NCI-H1105 (cell line): ENCODE results near the gene FAM163B.

Source experiments
- DNase-seq: peaks from one replicate; lab custom pipeline; 2025; lab: John Stamatoyannopoulos, UW

FAM163B gene

GRCh38 chr9:133609311-133610098, at the start of gene FAM163B:
FAM163B (minus strand) TSS chr9:133609389; CDS start chr9:133580223, 29,166 bp downstream.
- DNase-seq, result no peak

- DNase-seq, result peak; percentile 95
These were observed 48.0 kb upstream of the FAM163B start for GRCh38 chr9:133657120-133657661.

GRCh38 chr9:133656211-133657119, 47.3 kb upstream of the FAM163B start:
- no peak for DNase-seq

GRCh38 chr9:133655701-133656100, 46.5 kb upstream of the FAM163B start:
- DNase-seq, result no peak

GRCh38 chr9:133654736-133655657, 45.8 kb upstream of the FAM163B start:
- DNase-seq, result no peak

GRCh38 chr9:133653638-133654037, 44.4 kb upstream of the FAM163B start:
- DNase-seq, result peak; percentile 62

GRCh38 chr9:133650026-133650425, 40.8 kb upstream of the FAM163B start:
- no peak for DNase-seq

- no peak for DNase-seq
These were observed 40.0 kb upstream of the FAM163B start for GRCh38 chr9:133649194-133649593.

- no peak for DNase-seq
These were observed 38.7 kb upstream of the FAM163B start for GRCh38 chr9:133647765-133648469.

- no peak for DNase-seq
These were observed 38.0 kb upstream of the FAM163B start for GRCh38 chr9:133647148-133647547.

- DNase-seq, result no peak
These were observed 36.0 kb upstream of the FAM163B start for GRCh38 chr9:133645021-133645765.

- DNase-seq, result no peak
These were observed 35.0 kb upstream of the FAM163B start for GRCh38 chr9:133643978-133644760.

- DNase-seq, result no peak
These were observed 34.2 kb upstream of the FAM163B start for GRCh38 chr9:133643362-133643755.

- no peak for DNase-seq
These were observed 33.6 kb upstream of the FAM163B start for GRCh38 chr9:133642708-133643361.

- DNase-seq, result no peak
These were observed 32.8 kb upstream of the FAM163B start for GRCh38 chr9:133641861-133642595.

- DNase-seq, result no peak
These were observed 32.1 kb upstream of the FAM163B start for GRCh38 chr9:133641396-133641655.

GRCh38 chr9:133640580-133641395, 31.6 kb upstream of the FAM163B start:
- DNase-seq, result no peak

GRCh38 chr9:133640160-133640559, 31.0 kb upstream of the FAM163B start:
- DNase-seq, result no peak
